ENCODE data around the gene SH3TC1.

SH3TC1 gene

GRCh38 chr4:8198906-8199593 is at the start of gene SH3TC1:
SH3TC1 (plus strand) TSS chr4:8199290; CDS start chr4:8205195, 5,905 bp downstream.
- no peak for TF ChIP-seq JUND (IDR thresholded peaks at IDR 0.05; ENCODE audit: low read depth)
- in situ Hi-C loops (cut with HindIII; ENCODE audit: low pct_unique_long_range_greater_than_20kb, low sequenced_read_pairs) = no loop called here
- no peak for DNase-seq (ENCODE audit: low read depth in 1 of 2, low spot score in 1 of 2)

GRCh38 chr4:8149664-8150063 is 49.4 kb upstream of the SH3TC1 start:
- DNase-seq (ENCODE audit: low read depth in 1 of 2, low spot score in 1 of 2) = no peak
- in situ Hi-C loops (cut with HindIII; ENCODE audit: low pct_unique_long_range_greater_than_20kb, low sequenced_read_pairs) = no loop called here
- no peak for TF ChIP-seq JUND (IDR thresholded peaks at IDR 0.05; ENCODE audit: low read depth)

- in situ Hi-C loops (cut with HindIII; ENCODE audit: low pct_unique_long_range_greater_than_20kb, low sequenced_read_pairs) = no loop called here
- no peak for DNase-seq (ENCODE audit: low read depth in 1 of 2, low spot score in 1 of 2)
- no peak for TF ChIP-seq JUND (IDR thresholded peaks at IDR 0.05; ENCODE audit: low read depth)
Observed at GRCh38 chr4:8150152-8151090, 48.7 kb upstream of the SH3TC1 start.

- TF ChIP-seq JUND (IDR thresholded peaks at IDR 0.05; ENCODE audit: low read depth) = no peak
- no peak for DNase-seq (ENCODE audit: low read depth in 1 of 2, low spot score in 1 of 2)
- in situ Hi-C loops (cut with HindIII; ENCODE audit: low pct_unique_long_range_greater_than_20kb, low sequenced_read_pairs) = no loop called here
Observed at GRCh38 chr4:8151165-8151650, 47.9 kb upstream of the SH3TC1 start.

GRCh38 chr4:8152090-8152864 is 46.8 kb upstream of the SH3TC1 start:
- in situ Hi-C loops (cut with HindIII; ENCODE audit: low pct_unique_long_range_greater_than_20kb, low sequenced_read_pairs) = no loop called here
- no peak for DNase-seq (ENCODE audit: low read depth in 1 of 2, low spot score in 1 of 2)

GRCh38 chr4:8152865-8153257 is 46.2 kb upstream of the SH3TC1 start:
- in situ Hi-C loops (cut with HindIII; ENCODE audit: low pct_unique_long_range_greater_than_20kb, low sequenced_read_pairs) = no loop called here
- no peak for DNase-seq (ENCODE audit: low read depth in 1 of 2, low spot score in 1 of 2)
- no peak for TF ChIP-seq JUND (IDR thresholded peaks at IDR 0.05; ENCODE audit: low read depth)

More at GRCh38 chr4:8152090-8152864, 46.8 kb upstream of the SH3TC1 start:
- no peak for TF ChIP-seq JUND (IDR thresholded peaks at IDR 0.05; ENCODE audit: low read depth)

GRCh38 chr4:8153441-8153840 is 45.6 kb upstream of the SH3TC1 start:
- TF ChIP-seq JUND (IDR thresholded peaks at IDR 0.05; ENCODE audit: low read depth) = no peak
- in situ Hi-C loops (cut with HindIII; ENCODE audit: low pct_unique_long_range_greater_than_20kb, low sequenced_read_pairs) = no loop called here
- DNase-seq (ENCODE audit: low read depth in 1 of 2, low spot score in 1 of 2) = no peak

GRCh38 chr4:8155048-8155447 is 44.0 kb upstream of the SH3TC1 start:
- no peak for TF ChIP-seq JUND (IDR thresholded peaks at IDR 0.05; ENCODE audit: low read depth)
- DNase-seq (ENCODE audit: low read depth in 1 of 2, low spot score in 1 of 2) = no peak
- in situ Hi-C loops (cut with HindIII; ENCODE audit: low pct_unique_long_range_greater_than_20kb, low sequenced_read_pairs) = no loop called here

- in situ Hi-C loops (cut with HindIII; ENCODE audit: low pct_unique_long_range_greater_than_20kb, low sequenced_read_pairs) = no loop called here
- no peak for TF ChIP-seq JUND (IDR thresholded peaks at IDR 0.05; ENCODE audit: low read depth)
- DNase-seq (ENCODE audit: low read depth in 1 of 2, low spot score in 1 of 2) = no peak
Observed at GRCh38 chr4:8155660-8156421, 43.2 kb upstream of the SH3TC1 start.

GRCh38 chr4:8156617-8157016 is 42.5 kb upstream of the SH3TC1 start:
- no peak for TF ChIP-seq JUND (IDR thresholded peaks at IDR 0.05; ENCODE audit: low read depth)
- in situ Hi-C loops (cut with HindIII; ENCODE audit: low pct_unique_long_range_greater_than_20kb, low sequenced_read_pairs) = no loop called here
- no peak for DNase-seq (ENCODE audit: low read depth in 1 of 2, low spot score in 1 of 2)

- in situ Hi-C loops (cut with HindIII; ENCODE audit: low pct_unique_long_range_greater_than_20kb, low sequenced_read_pairs) = no loop called here
- TF ChIP-seq JUND (IDR thresholded peaks at IDR 0.05; ENCODE audit: low read depth) = no peak
- DNase-seq (ENCODE audit: low read depth in 1 of 2, low spot score in 1 of 2) = no peak
Observed at GRCh38 chr4:8157496-8157895, 41.6 kb upstream of the SH3TC1 start.

Measured in T47D (cell line).